K562 (cell line): ENCODE results near the gene SLC25A21. TPM values are rescaled to one million over a fixed set of nuclear protein-coding genes. Genes with fewer than 3 reads are reported as not detected.

ENCODE experiments used
- ATAC-seq: fragments of 200-7000 bp; cut with Tn5 transposase; 3 replicates; pipeline ENCODE4 v1.9.1; 2020; ENCODE audit warnings: moderate library complexity
- BruUV-seq: library from RNA; stranded (reverse); fragments of 400-500 nt; replicated peaks from 2 replicates; lab custom pipeline; 2021; lab: Mats Ljungman, UMichigan
- CTCF ChIA-PET: fragments of 300-600 bp; formaldehyde crosslinking; extraction: SDS; loops from one replicate; lab custom pipeline; 2021; ENCODE audit warnings: low intra/inter-chr PET ratio; lab: Yijun Ruan, JAX
- POLR2A ChIA-PET: fragments of 300-600, 350-650 bp; sonication (Branson Sonifier 250); formaldehyde crosslinking; extraction: SDS; loops from one replicate; lab custom pipeline; 2021; ENCODE audit warnings: antibody characterized with exemption, inconsistent platforms; lab: Yijun Ruan, JAX
- DNase-seq, 4 experiments: peaks; one replicate each; pipeline versions ENCODE4 v3.0.0 to v3.0.0-alpha.2; 2011 to 2018; ENCODE audit warnings: low spot score in 3 of 4, mixed read lengths in 3 of 4; ENCODE audit errors: extremely low read depth in 1 of 4
- FAIRE-seq: peaks from 2 replicates; lab custom pipeline; 2011; peaks lifted over from hg19 to GRCh38; lab: Jason Lieb, UNC
- H2AFZ ChIP-seq: 2 replicates; pipeline ENCODE4 v1.6.0; 2011; ENCODE audit warnings: low read depth, low read length, control low read depth, inconsistent platforms
- H3K27ac ChIP-seq: fragments of 200-600 bp; 3 replicates; pipeline ENCODE4 v1.8.0; 2011; ENCODE audit warnings: low read depth, mild to moderate bottlenecking, control low read depth, inconsistent platforms, low read length, moderate library complexity, mixed read lengths; ENCODE audit errors: extremely low read depth
- H3K27me3 ChIP-seq, 2 experiments: fragments of 300-600 bp in 1 of 2; 2 replicates in 1 of 2; 3 replicates in 1 of 2; pipeline versions ENCODE4 v1.6.0 to v1.8.0; 2011; ENCODE audit warnings: inconsistent platforms in 2 of 2, low read length in 2 of 2, mild to moderate bottlenecking in 1 of 2, mixed read lengths in 1 of 2, moderate library complexity in 1 of 2; ENCODE audit not compliant: control insufficient read depth in 2 of 2, insufficient read depth in 2 of 2
- H3K36me3 ChIP-seq: fragments of 300-600 bp; 3 replicates; pipeline ENCODE4 v1.8.0; 2011; ENCODE audit warnings: mild to moderate bottlenecking, low read length, inconsistent platforms; ENCODE audit not compliant: control insufficient read depth, insufficient read depth
- H3K4me1 ChIP-seq, 2 experiments: fragments of 200-600 bp in 1 of 2; replicated peaks in 1 of 2; 2 replicates in 1 of 2; 3 replicates in 1 of 2; pipeline versions ENCODE4 v1.5.1 to v1.8.0; 2011; ENCODE audit warnings: inconsistent platforms in 2 of 2, low read length in 2 of 2, mild to moderate bottlenecking in 1 of 2, mixed read lengths in 1 of 2, moderate library complexity in 1 of 2; ENCODE audit not compliant: control insufficient read depth in 2 of 2, insufficient read depth in 2 of 2
- H3K4me2 ChIP-seq: 2 replicates; pipeline ENCODE4 v1.6.1; 2011; ENCODE audit warnings: low read length, control low read depth, inconsistent platforms, mixed read lengths; ENCODE audit not compliant: insufficient read depth
- H3K4me3 ChIP-seq: fragments of 200-600 bp; sonication (generic), shearing (Covaris generic); 2 replicates; pipeline ENCODE4 v1.5.1; 2016; ENCODE audit warnings: control low read depth, inconsistent platforms
- H3K79me2 ChIP-seq: fragments of 200-600 bp; 3 replicates; pipeline ENCODE4 v1.8.0; 2011; ENCODE audit warnings: low read length, inconsistent platforms; ENCODE audit not compliant: control insufficient read depth, insufficient read depth
- H3K9ac ChIP-seq, 2 experiments: 2 replicates each; pipeline versions ENCODE4 v1.6.0 to v1.6.1; 2011; ENCODE audit warnings: low read depth in 2 of 2, low read length in 2 of 2, control low read depth in 1 of 2, inconsistent platforms in 1 of 2, mild to moderate bottlenecking in 1 of 2, mixed read lengths in 1 of 2; ENCODE audit not compliant: insufficient read depth in 1 of 2
- H3K9me1 ChIP-seq: one replicate; pipeline ENCODE4 v1.6.0; 2011; ENCODE audit warnings: inconsistent platforms, mild to moderate bottlenecking, low read length, moderate library complexity; ENCODE audit not compliant: control insufficient read depth, insufficient read depth
- H3K9me3 ChIP-seq: replicated peaks from 2 replicates; pipeline ENCODE4 v1.5.1; 2011; ENCODE audit warnings: low read depth, low read length, inconsistent platforms; ENCODE audit not compliant: control insufficient read depth, insufficient read depth
- H4K20me1 ChIP-seq: replicated peaks from 2 replicates; pipeline ENCODE4 v1.6.1; 2011; ENCODE audit warnings: low read length, inconsistent platforms, mixed read lengths; ENCODE audit not compliant: control insufficient read depth, insufficient read depth
- ARHGAP35 ChIP-seq: fragments of 450-650 bp; IDR thresholded peaks from 2 replicates; pipeline ENCODE4 v1.6.1; 2018; ENCODE audit not compliant: partially characterized antibody
- ATF4 ChIP-seq: fragments of 450-650 bp; formaldehyde crosslinking; IDR thresholded peaks from 2 replicates; pipeline ENCODE4 v1.4.0; 2022; ENCODE audit warnings: mild to moderate bottlenecking, moderate library complexity
- CHD4 ChIP-seq: fragments of 200-600 bp; sonication (generic); IDR thresholded peaks from 3 replicates; pipeline ENCODE4 v1.6.1; 2012; ENCODE audit warnings: low read depth, mild to moderate bottlenecking, mixed read lengths, low read length, inconsistent platforms; ENCODE audit not compliant: insufficient read depth, insufficient replicate concordance, poor library complexity, severe bottlenecking
- FOSL1 ChIP-seq: fragments of 200-800 bp; sonication (Bioruptor generic); conservative IDR thresholded peaks from 2 replicates; pipeline ENCODE4 v1.6.1; 2016; ENCODE audit warnings: missing genetic modification characterization, missing compliant biosample characterization
- PBX2 ChIP-seq, 2 experiments: IDR thresholded peaks in 1 of 2; conservative IDR thresholded peaks in 1 of 2; 2 replicates each; pipeline ENCODE4 v1.6.1; 2016; ENCODE audit warnings: low read depth in 2 of 2, mild to moderate bottlenecking in 1 of 2, missing compliant biosample characterization in 1 of 2, missing genetic modification characterization in 1 of 2, moderate library complexity in 1 of 2
- PRPF4 ChIP-seq: fragments of 200-400 bp; formaldehyde crosslinking; IDR thresholded peaks from one replicate; pipeline ENCODE4 v1.6.1; 2017; ENCODE audit warnings: low read length, low read depth, mild to moderate bottlenecking; ENCODE audit not compliant: insufficient read depth, poor library complexity, severe bottlenecking
- TSHZ1 ChIP-seq: fragments of 250-450 bp; sonication (Bioruptor Pico); IDR thresholded peaks from 2 replicates; pipeline ENCODE4 v1.4.0; 2020; ENCODE audit warnings: mild to moderate bottlenecking, moderate library complexity
- ZNF124 ChIP-seq: sonication (generic); formaldehyde crosslinking; IDR thresholded peaks from 2 replicates; pipeline ENCODE4 v1.8.1; 2022; ENCODE audit warnings: missing genetic modification reagents
- WGBS: fragments of 100-300 bp; shearing (Covaris generic); methylation state at CpG from one replicate; pipeline ENCODE4 v1.1.6; 2016; ENCODE audit warnings: low coverage, mixed read lengths; ENCODE audit not compliant: insufficient coverage; ENCODE audit errors: missing lambda C conversion rate; 5-methylcytosine and 5-hydroxymethylcytosine counted together
- in situ Hi-C: fragments of 300-500 bp; cut with MboI; formaldehyde crosslinking; loops from 4 replicates; pipeline ENCODE4 v1.15.0; 2018; ENCODE audit warnings: inconsistent platforms, mixed read lengths
- intact Hi-C: fragments of 100-400 bp; cut with micrococcal nuclease; formaldehyde crosslinking; loops from 2 replicates; pipeline ENCODE4 v1.14.2; 2022
- polyA plus RNA-seq, 8 experiments: library from polyadenylated mRNA; depleted of rRNA in 4 of 8; stranded (reverse) in 5 of 8; unstranded in 3 of 8; fragments of >200 nt; fragmentation: Nextera tagmentation in 2 of 8; fragmentation: Illumina TruSeq in 1 of 8; extraction: Ambion mirVana in 2 of 8; extraction: Trizol in 1 of 8; gene quantifications; 2 replicates each; pipeline versions ENCODE4 v1.2.1 to v1.2.3, GENCODE V29; 2011 to 2014; ENCODE audit warnings: inconsistent platforms in 1 of 8, missing spikeins in 1 of 8
- total RNA-seq, 7 experiments: library from RNA; depleted of rRNA in 6 of 7; stranded (reverse); fragments of >200 nt in 6 of 7; fragmentation: Illumina TruSeq in 2 of 7; extraction: Trizol in 2 of 7; gene quantifications; 2 replicates each; pipeline versions ENCODE4 v1.2.1 to v1.2.3, GENCODE V29; 2011 to 2021; ENCODE audit warnings: low replicate concordance in 1 of 7

Gene SLC25A21
- total and polyA plus RNA-seq, 9 of the 15 experiments (the other 6 are each of a cell fraction or from before 2014, with no cell fraction given): 15.2 to 46.7 (median 28.7) TPM

- H2AFZ ChIP-seq: no peak overlapping the region
- ATAC-seq (no peak), FAIRE-seq (no peak), DNase-seq (no peak)
- peaks cover 6% of the 10 kb centered on the region for H3K9me1 ChIP-seq
- in situ Hi-C loops (no loop called here), intact Hi-C loops (no loop called here)
- no peaks in the 10 kb centered on the region for H3K36me3 ChIP-seq
- BruUV-seq: no TSS peak
- H3K9me3 ChIP-seq: no peaks in the 10 kb centered on the region
- H3K79me2 ChIP-seq: no peaks in the 10 kb centered on the region
- H3K4me3 ChIP-seq: no peak overlapping the region
- 83% methylated on average over 5 of the region's 6 CpGs for WGBS
- POLR2A ChIA-PET: interaction anchor here (0.7 kb wide), 1 partner anchor 354 kb away, joined by 4 read pairs; no protein-coding TSS in a partner anchor
- peaks cover 0 to 12% of the 10 kb centered on the region in 2 experiments; a peak in 3 of 5 replicates for H3K4me1 ChIP-seq
- no peak overlapping the region for H3K9ac ChIP-seq
- no peaks in the 10 kb centered on the region for H4K20me1 ChIP-seq
- no peaks in the 10 kb centered on the region for H3K27me3 ChIP-seq
- CTCF ChIA-PET: no interaction called here
- TF ChIP-seq ATF4 (CRISPR knock-in tag) (no peak), PBX2 (CRISPR knock-in tag; IDR thresholded peaks at IDR 0.05; ENCODE audit: low read depth) (no peak), PBX2 (tag; conservative IDR thresholded peaks at IDR 0.05; ENCODE audit: low read depth) (no peak), CHD4 (no peak), TSHZ1 (CRISPR knock-in tag) (no peak), PRPF4 (no peak), FOSL1 (tag) (no peak), ZNF124 (CRISPR knock-in tag) (no peak), ARHGAP35 (no peak)
- no peak overlapping the region for H3K27ac ChIP-seq
- H3K4me2 ChIP-seq: no peak overlapping the region
These were observed 327.8 kb downstream of the SLC25A21 start for GRCh38 chr14:36844443-36845195.
